PC-9 (cell line): ENCODE data around the gene CACNG7.

Experiments
- EZH2 ChIP-seq: fragments of 200-600 bp; sonication (generic); IDR thresholded peaks from 2 replicates; pipeline ENCODE4 v1.8.0; 2017; ENCODE audit warnings: antibody characterized with exemption, low read depth
- TF ChIP-seq, protein P1 (sequence below): fragments of 200-600 bp; sonication (generic); conservative IDR thresholded peaks from 2 replicates; pipeline ENCODE4 v1.6.1; 2017; ENCODE audit warnings: mixed run types, antibody characterized with exemption, mild to moderate bottlenecking, moderate library complexity

DNA sequence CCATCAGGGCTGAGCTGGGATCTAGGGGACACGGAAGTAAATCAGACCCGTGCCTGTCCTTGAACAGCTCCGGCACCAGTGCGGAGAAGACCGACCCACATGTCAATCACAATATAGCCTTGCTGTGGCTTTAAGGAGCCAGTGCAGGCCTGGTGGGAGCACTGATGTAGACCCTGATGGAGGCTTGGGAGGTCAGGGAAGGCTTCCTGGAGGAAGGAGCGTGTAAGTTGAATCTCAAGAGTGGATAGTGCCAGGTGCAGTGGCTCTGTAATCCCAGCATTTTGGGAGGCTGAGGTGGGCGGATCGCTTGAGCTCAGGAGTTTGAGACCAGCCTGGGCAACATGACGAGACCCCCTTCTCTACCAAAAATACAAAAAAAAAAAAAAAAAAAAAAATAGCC is 42.9 kb downstream of the CACNG7 start:
- TF ChIP-seq, protein P1, sequence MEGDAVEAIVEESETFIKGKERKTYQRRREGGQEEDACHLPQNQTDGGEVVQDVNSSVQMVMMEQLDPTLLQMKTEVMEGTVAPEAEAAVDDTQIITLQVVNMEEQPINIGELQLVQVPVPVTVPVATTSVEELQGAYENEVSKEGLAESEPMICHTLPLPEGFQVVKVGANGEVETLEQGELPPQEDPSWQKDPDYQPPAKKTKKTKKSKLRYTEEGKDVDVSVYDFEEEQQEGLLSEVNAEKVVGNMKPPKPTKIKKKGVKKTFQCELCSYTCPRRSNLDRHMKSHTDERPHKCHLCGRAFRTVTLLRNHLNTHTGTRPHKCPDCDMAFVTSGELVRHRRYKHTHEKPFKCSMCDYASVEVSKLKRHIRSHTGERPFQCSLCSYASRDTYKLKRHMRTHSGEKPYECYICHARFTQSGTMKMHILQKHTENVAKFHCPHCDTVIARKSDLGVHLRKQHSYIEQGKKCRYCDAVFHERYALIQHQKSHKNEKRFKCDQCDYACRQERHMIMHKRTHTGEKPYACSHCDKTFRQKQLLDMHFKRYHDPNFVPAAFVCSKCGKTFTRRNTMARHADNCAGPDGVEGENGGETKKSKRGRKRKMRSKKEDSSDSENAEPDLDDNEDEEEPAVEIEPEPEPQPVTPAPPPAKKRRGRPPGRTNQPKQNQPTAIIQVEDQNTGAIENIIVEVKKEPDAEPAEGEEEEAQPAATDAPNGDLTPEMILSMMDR = no peak
- no peak for TF ChIP-seq EZH2
